Measurements from ENCODE around the gene SLBP.

The SLBP gene

GRCh38 chr4:1738410-1738809 is 26.3 kb upstream of the SLBP start:
- H3K4me3 ChIP-seq (ENCODE audit: low read depth, low read length) = no peak overlapping the region
- TF ChIP-seq CTCF (IDR thresholded peaks at IDR 0.05; ENCODE audit: low read depth, low read length) = no peak
- in situ Hi-C loops (cut with HindIII; ENCODE audit: low sequenced_read_pairs) = no loop called here
- DNase-seq (ENCODE audit: low read depth, low spot score) = no peak

- in situ Hi-C loops (cut with HindIII; ENCODE audit: low sequenced_read_pairs) = no loop called here
- H3K4me3 ChIP-seq (ENCODE audit: low read depth, low read length) = no peak overlapping the region
- DNase-seq (ENCODE audit: low read depth, low spot score) = no peak
- TF ChIP-seq CTCF (IDR thresholded peaks at IDR 0.05; ENCODE audit: low read depth, low read length) = no peak
Observed at GRCh38 chr4:1737666-1738065, 25.5 kb upstream of the SLBP start.

- no peak overlapping the region for H3K4me3 ChIP-seq (ENCODE audit: low read depth, low read length)
- TF ChIP-seq CTCF (IDR thresholded peaks at IDR 0.05; ENCODE audit: low read depth, low read length) = no peak
- in situ Hi-C loops (cut with HindIII; ENCODE audit: low sequenced_read_pairs) = no loop called here
- DNase-seq (ENCODE audit: low read depth, low spot score) = no peak
Observed at GRCh38 chr4:1736812-1737211, 24.7 kb upstream of the SLBP start.

GRCh38 chr4:1735215-1735614 is 23.1 kb upstream of the SLBP start:
- DNase-seq (ENCODE audit: low read depth, low spot score) = no peak
- no peak for TF ChIP-seq CTCF (IDR thresholded peaks at IDR 0.05; ENCODE audit: low read depth, low read length)
- in situ Hi-C loops (cut with HindIII; ENCODE audit: low sequenced_read_pairs) = no loop called here
- no peak overlapping the region for H3K4me3 ChIP-seq (ENCODE audit: low read depth, low read length)

- TF ChIP-seq CTCF (IDR thresholded peaks at IDR 0.05; ENCODE audit: low read depth, low read length) = no peak
- no peak overlapping the region for H3K4me3 ChIP-seq (ENCODE audit: low read depth, low read length)
- in situ Hi-C loops (cut with HindIII; ENCODE audit: low sequenced_read_pairs) = no loop called here
- DNase-seq (ENCODE audit: low read depth, low spot score) = no peak
Observed at GRCh38 chr4:1732911-1733310, 20.8 kb upstream of the SLBP start.

- peak; percentile 61 for DNase-seq (ENCODE audit: low read depth, low spot score)
- no peak for TF ChIP-seq CTCF (IDR thresholded peaks at IDR 0.05; ENCODE audit: low read depth, low read length)
- in situ Hi-C loops (cut with HindIII; ENCODE audit: low sequenced_read_pairs) = no loop called here
- no peak overlapping the region for H3K4me3 ChIP-seq (ENCODE audit: low read depth, low read length)
Observed at GRCh38 chr4:1731180-1731579, 19.1 kb upstream of the SLBP start.

GRCh38 chr4:1730532-1731135 is 18.5 kb upstream of the SLBP start:
- no peak overlapping the region for H3K4me3 ChIP-seq (ENCODE audit: low read depth, low read length)
- DNase-seq (ENCODE audit: low read depth, low spot score) = no peak
- in situ Hi-C loops (cut with HindIII; ENCODE audit: low sequenced_read_pairs) = no loop called here
- TF ChIP-seq CTCF (IDR thresholded peaks at IDR 0.05; ENCODE audit: low read depth, low read length) = no peak

Measured in astrocyte of the spinal cord (primary cell).